Tongue (tissue), 2 donors: ENCODE results near the gene BICD2. TPM values are rescaled to one million over a fixed set of nuclear protein-coding genes. Genes with fewer than 3 reads are reported as not detected.
"Not testable (repeated sequence)": the region's sequence is repeated elsewhere in the genome, so short reads cannot be mapped to it uniquely, and the experiment has no call there.

Experiments
- DNase-seq: peaks from one replicate; pipeline ENCODE4 v3.0.0-alpha.2; 2015
- total RNA-seq: library from RNA; depleted of rRNA; stranded (reverse); fragments of >200 nt; gene quantifications from one replicate; pipeline ENCODE4 v1.2.3, GENCODE V29; 2014

The BICD2 gene
- 59.5 TPM for total RNA-seq

DNA sequence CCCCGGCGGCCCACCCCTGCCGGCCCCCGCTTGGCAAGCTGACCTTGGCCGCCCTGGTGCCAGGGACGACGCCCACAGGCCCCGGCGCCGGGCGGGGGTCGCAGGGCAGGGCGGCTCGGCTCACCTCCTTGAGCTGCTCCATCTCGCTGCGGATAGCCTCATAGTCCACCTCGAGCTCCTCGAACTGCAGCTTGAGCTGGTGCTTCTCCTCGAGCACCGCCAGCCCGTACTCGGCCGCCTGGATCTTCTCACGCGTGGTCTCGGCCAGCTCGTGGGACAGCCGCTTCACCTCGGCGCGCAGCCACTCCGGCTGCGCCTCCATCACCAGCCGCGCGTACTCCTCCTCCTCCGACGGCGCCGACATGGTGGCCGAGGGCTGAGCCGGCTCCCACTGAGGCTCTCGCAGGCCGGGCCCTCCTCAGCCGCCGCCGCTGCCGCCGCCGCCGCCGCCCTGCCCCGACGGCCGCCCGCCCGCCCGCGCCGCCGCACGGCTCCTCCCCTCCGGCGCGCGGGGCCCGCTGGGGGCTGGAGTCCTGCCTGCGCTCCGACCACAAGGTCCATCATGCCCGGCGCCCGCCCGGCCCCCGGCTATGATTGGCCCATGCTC lies at the start of gene BICD2:
Gene BICD2, minus strand, starts transcription at position 453 of the 607 bp plus-strand sequence. Its CDS starts 89 bp downstream, at position 364.
- DNase-seq = no peak

- DNase-seq = not testable (repeated sequence)
These were observed 45.1 kb upstream of the BICD2 start for GRCh38 chr9:92809629-92810326.

- DNase-seq = peak; percentile 81
These were observed 44.3 kb upstream of the BICD2 start for GRCh38 chr9:92808726-92809451.

- no peak for DNase-seq
These were observed 43.4 kb upstream of the BICD2 start for GRCh38 chr9:92807757-92808725.

DNA sequence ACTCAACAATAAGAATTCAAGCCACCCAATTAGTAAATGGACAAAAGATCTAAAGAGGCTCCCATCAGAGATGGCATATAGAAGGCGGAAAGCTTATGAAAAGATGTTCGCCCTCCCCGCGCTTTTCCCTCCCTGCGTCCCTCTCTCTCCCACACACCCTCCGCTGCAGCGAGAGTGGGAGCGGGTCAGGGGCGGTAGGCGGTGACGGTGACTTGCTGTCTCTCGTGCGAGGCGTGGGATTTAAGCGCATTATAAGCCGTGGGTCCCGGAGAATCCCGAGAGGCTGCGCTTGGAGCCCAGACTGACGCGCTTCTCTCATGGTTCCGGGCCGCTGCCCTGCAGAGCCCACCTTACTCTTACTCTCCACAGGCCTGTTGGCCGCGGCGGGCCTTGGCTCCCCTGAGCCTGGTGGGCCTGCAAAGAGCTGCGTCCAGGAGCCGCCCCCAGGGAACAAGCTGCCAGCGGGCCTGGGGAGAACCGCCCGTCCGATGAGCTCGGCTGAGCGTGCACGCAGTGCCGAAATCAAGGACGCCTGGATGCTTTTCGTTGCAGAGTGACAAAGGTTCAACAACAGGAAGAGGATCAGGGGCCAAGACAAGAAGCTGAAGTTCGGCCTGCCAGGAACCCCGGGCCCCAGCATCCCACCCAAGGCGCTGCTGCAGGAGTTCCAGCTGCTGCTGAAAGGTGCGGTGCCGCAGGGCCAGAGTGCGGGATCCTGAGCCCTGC lies 42.6 kb upstream of the BICD2 start:
- DNase-seq = no peak

GRCh38 chr9:92804727-92805126 lies 40.1 kb upstream of the BICD2 start:
- DNase-seq = no peak

DNA sequence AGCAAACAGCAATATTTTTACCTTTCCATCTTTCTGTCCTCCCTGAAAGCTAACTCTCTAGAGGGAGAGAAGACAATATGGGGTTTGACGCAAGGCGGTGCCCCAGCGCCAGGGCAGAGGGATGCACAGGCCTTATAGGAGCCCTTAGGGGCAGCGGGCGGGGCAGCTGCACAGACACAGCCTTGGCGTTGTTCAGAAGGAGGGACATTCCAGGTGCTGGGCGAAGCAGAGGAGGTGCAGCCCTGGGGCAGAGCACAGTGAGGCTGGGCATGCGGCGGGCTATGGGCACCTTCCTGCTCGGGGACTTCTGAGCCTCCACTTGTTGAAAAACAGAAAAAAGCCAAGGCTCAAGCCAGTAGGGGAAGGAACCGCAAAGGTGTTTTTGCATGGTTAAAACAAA lies 33.7 kb upstream of the BICD2 start:
- DNase-seq = no peak

GRCh38 chr9:92796337-92796804 lies 31.7 kb upstream of the BICD2 start:
- not testable (repeated sequence) for DNase-seq

DNA sequence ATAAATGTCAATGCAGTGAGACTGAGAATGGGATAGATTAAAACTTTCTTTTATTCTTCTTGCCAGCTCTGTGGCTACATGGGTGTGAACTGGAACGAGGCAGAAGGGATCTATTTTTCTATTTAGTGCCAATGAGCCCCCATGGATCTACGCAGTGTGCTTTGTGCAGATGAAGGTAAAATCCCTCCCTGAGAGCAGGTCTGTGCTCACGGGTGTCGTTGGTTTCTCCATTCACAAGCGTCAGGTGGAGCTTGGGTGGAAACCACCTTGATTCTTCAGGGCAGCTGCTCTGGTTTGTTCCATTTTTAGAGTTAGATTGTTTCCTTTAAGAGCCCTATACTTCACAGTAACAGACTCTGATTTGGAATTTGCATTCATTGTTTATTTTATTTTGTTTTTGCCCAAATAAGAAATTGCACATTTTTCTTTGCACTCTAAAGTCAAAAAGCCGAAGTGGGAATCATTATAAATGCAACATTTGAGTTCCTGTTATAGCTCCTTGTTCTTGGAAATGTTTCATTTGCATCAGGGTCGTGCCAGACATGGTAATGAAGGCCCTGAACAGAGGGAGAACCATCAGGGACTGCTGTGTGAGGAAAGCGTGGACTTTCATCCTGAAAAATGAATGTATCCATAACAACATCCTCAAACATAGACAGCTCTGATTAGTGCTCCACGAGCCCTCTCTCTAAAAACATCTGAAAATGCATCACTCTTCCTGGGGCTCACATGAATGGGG lies 31.1 kb upstream of the BICD2 start:
- no peak for DNase-seq

DNA sequence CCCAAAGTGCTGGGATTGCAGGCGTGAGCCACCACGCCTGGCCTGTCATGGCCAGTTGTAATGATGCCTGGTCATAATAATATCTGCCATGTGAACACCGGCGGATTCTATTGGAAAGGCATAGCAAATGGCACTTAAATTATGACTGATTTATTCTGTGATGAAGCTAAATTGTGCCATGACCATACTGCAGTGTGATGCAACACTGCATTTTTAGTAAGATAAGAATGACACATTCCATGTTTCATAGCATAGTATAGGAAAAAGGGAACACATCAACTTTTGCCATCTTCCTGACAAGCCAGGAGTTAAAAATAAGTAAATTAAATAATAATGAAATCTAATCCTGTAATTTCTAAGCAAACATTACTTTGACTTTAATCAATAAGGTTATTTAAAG lies 30.4 kb upstream of the BICD2 start:
- DNase-seq = no peak

GRCh38 chr9:92794426-92794825 lies 29.8 kb upstream of the BICD2 start:
- DNase-seq = no peak

DNA sequence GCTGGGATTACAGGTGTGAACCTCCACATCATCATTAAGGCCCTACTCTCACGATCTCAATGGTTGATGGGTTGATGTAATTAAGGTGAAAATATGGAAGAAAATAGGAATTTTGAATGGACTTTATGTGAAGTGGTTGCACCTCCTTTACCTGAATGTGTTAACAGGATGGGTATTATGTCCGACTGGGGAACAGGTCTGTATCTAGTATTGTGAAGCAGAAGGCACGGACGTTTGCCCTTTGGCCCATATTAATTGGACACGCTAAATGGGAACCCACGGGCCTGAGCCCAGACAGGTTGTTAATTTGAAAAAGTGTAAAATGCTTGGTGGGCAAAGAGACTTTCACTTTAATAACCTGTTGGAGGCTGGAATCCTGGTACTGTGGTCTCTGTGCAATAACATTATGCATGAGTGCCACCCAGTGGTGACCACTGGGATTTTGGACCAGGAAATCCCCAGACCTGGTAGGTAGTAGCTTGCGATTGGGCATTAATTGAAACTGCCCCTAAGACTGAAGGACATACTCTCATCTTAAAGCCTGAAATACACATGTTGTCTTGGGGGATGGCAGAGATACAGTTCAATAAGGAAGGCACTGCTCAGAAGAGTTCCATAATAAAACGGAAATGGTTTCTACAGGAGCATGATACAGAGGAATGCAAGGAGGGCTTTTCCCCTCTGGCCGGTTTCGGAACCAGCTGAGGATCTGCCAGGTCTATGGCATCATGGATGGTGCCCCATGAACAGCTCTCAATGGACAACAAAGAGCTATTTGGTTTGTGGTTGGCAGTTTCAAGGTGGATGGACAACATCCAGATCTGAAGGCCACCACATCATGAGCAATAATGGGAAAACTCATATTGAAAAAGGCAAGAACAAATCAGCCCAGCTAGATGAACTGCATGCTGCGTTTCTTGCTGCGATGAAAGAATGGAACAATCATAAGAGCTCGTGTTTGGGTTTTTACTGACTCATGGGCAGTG lies 26.2 kb upstream of the BICD2 start:
- DNase-seq = peak; percentile 89

DNA sequence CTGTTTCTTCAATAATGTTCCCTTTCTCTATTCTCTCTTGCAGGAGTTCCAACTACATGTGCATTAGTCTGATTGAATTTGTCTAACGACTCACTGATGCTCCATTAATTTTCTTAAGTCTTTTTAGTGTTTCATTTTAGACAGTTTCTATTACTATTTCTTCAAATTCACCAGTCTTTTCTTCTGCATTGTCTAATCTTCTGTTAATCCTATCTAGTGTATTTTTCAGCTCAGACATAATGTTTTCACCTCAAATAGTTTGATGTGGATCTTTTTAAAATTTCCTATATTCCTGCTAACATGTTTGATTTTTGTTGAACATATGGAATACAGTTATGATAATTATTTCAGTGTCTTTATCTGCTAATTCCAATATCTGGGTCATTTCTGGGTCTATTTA lies 21.7 kb upstream of the BICD2 start:
- DNase-seq = no peak

- no peak for DNase-seq
These were observed 17.3 kb upstream of the BICD2 start for GRCh38 chr9:92781899-92782298.

DNA sequence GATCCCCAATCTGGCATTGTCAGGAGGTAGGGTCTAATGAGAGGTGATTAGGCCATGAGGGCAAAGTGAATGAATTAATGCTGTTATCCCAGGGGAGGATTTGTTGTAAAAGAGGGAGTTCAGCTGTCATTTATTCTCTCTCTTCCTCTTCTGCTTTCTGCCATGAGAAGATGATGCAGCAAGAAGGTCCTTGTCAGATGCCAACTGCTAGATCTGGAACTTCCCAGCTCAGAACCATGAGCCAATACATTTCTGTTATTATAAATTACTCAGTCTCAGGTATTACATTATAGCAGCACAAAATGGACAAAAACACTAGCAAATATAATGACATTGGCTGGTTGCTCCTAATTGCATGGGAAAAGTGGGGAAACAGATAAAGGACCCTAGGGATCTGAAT lies 15.6 kb upstream of the BICD2 start:
- no peak for DNase-seq

DNA sequence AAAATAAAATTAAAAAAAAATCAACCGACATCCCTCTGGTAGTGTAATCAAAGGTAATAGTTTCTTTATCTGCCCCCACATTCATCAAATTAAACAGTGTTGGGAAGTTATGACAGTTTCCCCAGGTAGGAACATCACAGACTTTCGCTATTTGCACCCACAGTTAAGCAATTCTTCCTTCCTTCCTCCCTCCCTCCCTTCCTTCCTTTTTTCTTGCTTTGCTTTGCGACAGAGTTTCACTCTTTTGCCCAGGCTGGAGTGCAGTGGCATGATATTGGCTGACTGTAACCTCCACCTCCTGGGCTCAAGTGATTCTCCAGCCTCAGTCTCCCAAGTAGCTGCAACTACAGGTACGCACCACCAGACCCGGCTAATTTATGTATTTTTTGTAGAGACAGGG lies 10.8 kb upstream of the BICD2 start:
- DNase-seq = no peak

- peak; percentile 20 for DNase-seq
These were observed 9.6 kb upstream of the BICD2 start for GRCh38 chr9:92774274-92774673.

- no peak for DNase-seq
These were observed 9.2 kb upstream of the BICD2 start for GRCh38 chr9:92773810-92774209.

- DNase-seq = no peak
These were observed 6.7 kb upstream of the BICD2 start for GRCh38 chr9:92771309-92771708.
